Prostate gland (tissue), 2 donors: ENCODE results near the gene TBL1X.

Experiments used
- POLR2A ChIP-seq: fragments of 450-650 bp; IDR thresholded peaks from one replicate; pipeline ENCODE4 v1.6.1; 2016; ENCODE audit warnings: antibody characterized with exemption, mild to moderate bottlenecking
- POLR2AphosphoS5 ChIP-seq: sonication (generic); formaldehyde crosslinking; IDR thresholded peaks from one replicate; pipeline ENCODE4 v1.6.1; 2017; ENCODE audit warnings: antibody characterized with exemption
- TF ChIP-seq, protein P1 (sequence below), 4 experiments: fragments of 200-600 bp in 2 of 4; fragments of 450-650 bp in 2 of 4; sonication (generic) in 2 of 4; IDR thresholded peaks; 1 replicate in 3 of 4; 2 replicates in 1 of 4; pipeline ENCODE4 v1.5.1; 2016 to 2019; ENCODE audit warnings: antibody characterized with exemption in 4 of 4, mild to moderate bottlenecking in 2 of 4, moderate library complexity in 2 of 4

DNA sequence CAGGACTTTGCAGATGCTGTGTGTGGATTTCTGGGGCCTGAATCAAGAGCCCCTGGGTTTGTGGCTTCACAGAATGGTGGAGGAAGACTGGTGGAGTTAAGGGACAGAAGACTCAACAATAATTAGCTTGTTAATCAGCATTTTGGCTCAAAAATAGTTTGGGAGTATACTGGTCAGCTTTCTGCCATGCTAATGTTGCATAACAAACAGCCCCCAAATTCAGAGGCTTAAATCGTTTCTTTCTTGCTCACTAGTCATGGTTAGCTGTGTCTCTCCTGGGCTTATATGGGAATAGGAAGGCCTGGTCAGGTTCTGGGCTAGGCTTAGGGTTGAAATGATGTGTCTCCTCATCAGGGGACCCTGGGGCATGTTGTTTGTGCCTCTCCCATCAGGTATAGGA is 24.4 kb downstream of the TBL1X start:
- TF ChIP-seq, protein P1, sequence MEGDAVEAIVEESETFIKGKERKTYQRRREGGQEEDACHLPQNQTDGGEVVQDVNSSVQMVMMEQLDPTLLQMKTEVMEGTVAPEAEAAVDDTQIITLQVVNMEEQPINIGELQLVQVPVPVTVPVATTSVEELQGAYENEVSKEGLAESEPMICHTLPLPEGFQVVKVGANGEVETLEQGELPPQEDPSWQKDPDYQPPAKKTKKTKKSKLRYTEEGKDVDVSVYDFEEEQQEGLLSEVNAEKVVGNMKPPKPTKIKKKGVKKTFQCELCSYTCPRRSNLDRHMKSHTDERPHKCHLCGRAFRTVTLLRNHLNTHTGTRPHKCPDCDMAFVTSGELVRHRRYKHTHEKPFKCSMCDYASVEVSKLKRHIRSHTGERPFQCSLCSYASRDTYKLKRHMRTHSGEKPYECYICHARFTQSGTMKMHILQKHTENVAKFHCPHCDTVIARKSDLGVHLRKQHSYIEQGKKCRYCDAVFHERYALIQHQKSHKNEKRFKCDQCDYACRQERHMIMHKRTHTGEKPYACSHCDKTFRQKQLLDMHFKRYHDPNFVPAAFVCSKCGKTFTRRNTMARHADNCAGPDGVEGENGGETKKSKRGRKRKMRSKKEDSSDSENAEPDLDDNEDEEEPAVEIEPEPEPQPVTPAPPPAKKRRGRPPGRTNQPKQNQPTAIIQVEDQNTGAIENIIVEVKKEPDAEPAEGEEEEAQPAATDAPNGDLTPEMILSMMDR (IDR thresholded peaks at IDR 0.05): no peak
- TF ChIP-seq POLR2A (no peak), POLR2AphosphoS5 (no peak)
